ENCODE data around the gene KAZN.

- TF ChIP-seq CTCF (IDR thresholded peaks at IDR 0.05; ENCODE audit: low read length) (no peak), EZH2 (optimal IDR thresholded peaks at IDR 0.05; ENCODE audit: low read depth, low read length) (no peak)
These were observed 162.3 kb downstream of the KAZN start for GRCh38 chr1:14760780-14761179.

Measured in MM.1S (cell line).